ENCODE data around the gene ATP6V1E1.
"Not testable (repeated sequence)": the region's sequence is repeated elsewhere in the genome, so short reads cannot be mapped to it uniquely, and the experiment has no call there.

ATP6V1E1 gene

DNA sequence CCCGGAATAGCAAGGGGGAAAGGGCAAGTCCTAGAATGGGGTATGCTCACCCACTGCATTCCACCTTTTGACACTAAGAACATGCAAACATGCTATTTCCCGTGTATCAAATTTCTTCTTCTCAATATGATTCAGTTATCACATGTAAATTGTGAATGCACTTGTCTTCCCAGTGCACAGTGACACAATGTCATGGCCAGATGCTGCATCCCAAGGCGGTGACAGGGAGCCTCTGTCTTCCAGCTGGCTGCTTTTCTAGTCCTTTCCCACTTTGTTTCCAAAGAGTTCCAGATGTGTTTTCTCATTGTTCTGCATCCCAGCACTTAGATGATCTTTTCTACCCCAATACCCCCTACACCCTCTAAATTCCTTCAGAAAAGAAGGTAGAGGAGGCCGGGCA is 52.9 kb downstream of the ATP6V1E1 start:
- TF ChIP-seq, protein P1, sequence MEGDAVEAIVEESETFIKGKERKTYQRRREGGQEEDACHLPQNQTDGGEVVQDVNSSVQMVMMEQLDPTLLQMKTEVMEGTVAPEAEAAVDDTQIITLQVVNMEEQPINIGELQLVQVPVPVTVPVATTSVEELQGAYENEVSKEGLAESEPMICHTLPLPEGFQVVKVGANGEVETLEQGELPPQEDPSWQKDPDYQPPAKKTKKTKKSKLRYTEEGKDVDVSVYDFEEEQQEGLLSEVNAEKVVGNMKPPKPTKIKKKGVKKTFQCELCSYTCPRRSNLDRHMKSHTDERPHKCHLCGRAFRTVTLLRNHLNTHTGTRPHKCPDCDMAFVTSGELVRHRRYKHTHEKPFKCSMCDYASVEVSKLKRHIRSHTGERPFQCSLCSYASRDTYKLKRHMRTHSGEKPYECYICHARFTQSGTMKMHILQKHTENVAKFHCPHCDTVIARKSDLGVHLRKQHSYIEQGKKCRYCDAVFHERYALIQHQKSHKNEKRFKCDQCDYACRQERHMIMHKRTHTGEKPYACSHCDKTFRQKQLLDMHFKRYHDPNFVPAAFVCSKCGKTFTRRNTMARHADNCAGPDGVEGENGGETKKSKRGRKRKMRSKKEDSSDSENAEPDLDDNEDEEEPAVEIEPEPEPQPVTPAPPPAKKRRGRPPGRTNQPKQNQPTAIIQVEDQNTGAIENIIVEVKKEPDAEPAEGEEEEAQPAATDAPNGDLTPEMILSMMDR (IDR thresholded peaks at IDR 0.05; ENCODE audit: control extremely low read depth, extremely low read depth, low read depth, missing control alignments) = no peak
- CTCF ChIA-PET = no interaction called here
- POLR2A ChIA-PET = no interaction called here

DNA sequence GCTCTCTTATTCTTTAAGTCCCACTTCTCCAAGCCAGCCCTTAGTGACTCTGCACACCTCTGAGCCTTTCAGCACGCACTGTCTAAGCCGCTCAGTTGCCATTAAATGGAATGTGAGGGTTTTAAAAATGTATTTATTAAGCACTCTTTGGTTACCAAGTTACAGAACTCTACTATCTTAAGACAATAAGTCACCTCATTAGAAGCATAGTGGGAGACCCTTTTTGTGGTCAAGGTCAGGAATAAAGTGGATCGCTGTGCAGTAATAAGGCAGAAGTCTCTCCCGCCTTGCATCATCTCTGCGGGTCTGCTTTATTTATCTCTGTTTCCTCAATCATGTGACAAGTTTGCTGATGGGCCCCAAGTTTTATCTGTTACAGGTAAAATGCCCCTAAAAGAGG is 53.4 kb downstream of the ATP6V1E1 start:
- TF ChIP-seq, protein P1 (IDR thresholded peaks at IDR 0.05; ENCODE audit: control extremely low read depth, extremely low read depth, low read depth, missing control alignments) = no peak
- ChIA-PET CTCF (no interaction called here), POLR2A (no interaction called here)
- no peak for DNase-seq (ENCODE audit: extremely low spot score)

More for the DNA sequence above, 52.9 kb downstream of the ATP6V1E1 start:
- no peak for DNase-seq (ENCODE audit: extremely low spot score)

DNA sequence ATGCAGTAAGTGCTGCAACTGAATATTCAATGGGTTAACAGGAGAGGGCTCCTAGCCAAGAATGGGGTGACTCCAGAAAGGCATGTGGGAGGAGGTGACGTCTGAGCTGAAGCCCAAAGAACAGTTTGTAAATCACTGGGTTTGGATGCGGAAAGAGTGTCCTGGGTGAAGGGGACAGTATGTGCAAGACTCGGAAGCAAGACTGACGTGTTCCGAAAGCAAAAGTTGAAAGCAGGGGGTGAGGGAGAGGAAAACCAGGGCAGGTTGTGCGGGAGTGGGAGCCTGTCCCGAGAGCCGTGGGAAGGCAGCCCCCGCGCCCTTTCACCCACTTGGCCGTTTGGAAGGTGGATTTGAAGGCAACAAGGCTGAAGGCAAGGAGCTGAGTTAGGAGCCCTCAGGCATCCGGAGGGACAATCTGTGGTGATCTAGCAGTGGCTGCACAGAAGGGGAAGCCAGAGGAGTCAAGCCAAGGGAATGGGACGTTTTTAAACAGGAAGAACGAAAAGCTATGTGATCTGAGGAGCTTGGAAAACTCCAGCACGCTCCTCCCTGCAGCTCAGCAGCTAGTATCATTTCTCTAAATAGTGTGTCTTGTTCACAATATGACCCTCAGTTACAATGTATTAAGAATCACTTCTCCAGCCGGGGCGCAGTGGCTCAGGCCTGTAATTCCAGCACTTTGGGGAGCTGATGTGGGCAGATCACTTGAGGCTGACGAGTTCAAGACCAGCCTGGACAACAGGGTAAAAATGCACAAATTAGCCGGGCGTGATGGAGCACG is 57.5 kb downstream of the ATP6V1E1 start:
- CTCF ChIA-PET = interaction anchor here (1.4 to 1.8 kb wide), 2 partner anchors 13 to 15 kb away, joined by 6 to 7 read pairs; no protein-coding TSS in a partner anchor
- TF ChIP-seq, protein P1 (IDR thresholded peaks at IDR 0.05; ENCODE audit: control extremely low read depth, extremely low read depth, low read depth, missing control alignments) = no peak
- no peak for DNase-seq (ENCODE audit: extremely low spot score)
- POLR2A ChIA-PET = interaction anchor here (0.7 kb wide), 1 partner anchor 535 kb away, joined by 6 read pairs; no protein-coding TSS in a partner anchor

DNA sequence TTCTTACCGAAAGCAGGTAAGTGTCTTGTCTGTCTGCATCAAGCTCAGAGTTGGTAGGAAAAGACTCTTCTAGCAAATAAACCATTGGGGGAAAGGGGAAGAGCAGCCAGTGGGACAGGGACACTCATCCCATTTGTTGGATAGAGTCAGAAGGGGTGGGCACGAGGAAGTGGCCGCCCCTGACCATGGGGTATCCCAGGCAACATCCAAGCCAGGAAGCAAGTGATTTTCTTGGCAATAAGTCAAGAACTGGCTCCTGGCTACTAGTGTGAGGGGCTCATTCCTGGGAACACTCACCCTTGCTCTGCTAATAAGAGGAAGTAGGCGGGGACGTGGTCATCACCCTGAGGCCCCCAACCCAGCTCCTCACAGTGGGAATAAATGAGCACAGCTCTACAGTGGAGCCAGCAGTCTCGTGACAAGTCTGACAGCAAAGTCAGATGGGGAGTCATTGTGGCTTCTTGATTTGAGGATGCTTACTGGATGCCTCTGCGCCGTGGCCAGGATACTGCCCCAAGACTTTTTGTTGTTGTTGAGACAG is 58.5 kb downstream of the ATP6V1E1 start:
- TF ChIP-seq, protein P1 (IDR thresholded peaks at IDR 0.05; ENCODE audit: control extremely low read depth, extremely low read depth, low read depth, missing control alignments) = no peak
- no peak for DNase-seq (ENCODE audit: extremely low spot score)
- ChIA-PET POLR2A (no interaction called here), CTCF (interaction anchor here (1.2 to 2.5 kb wide), 4 partner anchors 12 to 26 kb away, joined by 3 to 10 read pairs (median 6); no protein-coding TSS in a partner anchor)

DNA sequence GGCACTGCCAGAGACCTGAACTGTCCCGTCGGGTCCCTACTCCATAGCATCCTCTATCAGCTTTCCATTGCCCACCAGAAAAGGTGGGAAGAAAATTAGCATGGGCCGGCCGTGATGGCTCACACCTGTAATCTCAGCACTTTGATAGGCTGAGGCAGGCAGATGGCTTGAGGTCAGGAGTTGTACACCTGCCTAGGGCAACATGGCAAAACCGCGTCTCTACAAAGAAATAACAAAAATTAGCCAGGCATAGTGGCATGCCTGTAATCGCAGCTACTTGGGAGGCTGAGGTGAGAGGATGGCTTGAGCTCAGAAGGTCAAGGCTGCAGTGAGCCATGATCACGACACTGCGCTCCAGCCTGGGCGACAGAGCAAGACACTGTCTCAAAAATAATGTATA is 61.8 kb downstream of the ATP6V1E1 start:
- no peak for DNase-seq (ENCODE audit: extremely low spot score)
- TF ChIP-seq, protein P1 (IDR thresholded peaks at IDR 0.05; ENCODE audit: control extremely low read depth, extremely low read depth, low read depth, missing control alignments) = no peak
- CTCF ChIA-PET = interaction anchor here (1.5 kb wide), 1 partner anchor 8 kb away, joined by 3 read pairs; no protein-coding TSS in a partner anchor
- POLR2A ChIA-PET = no interaction called here

DNA sequence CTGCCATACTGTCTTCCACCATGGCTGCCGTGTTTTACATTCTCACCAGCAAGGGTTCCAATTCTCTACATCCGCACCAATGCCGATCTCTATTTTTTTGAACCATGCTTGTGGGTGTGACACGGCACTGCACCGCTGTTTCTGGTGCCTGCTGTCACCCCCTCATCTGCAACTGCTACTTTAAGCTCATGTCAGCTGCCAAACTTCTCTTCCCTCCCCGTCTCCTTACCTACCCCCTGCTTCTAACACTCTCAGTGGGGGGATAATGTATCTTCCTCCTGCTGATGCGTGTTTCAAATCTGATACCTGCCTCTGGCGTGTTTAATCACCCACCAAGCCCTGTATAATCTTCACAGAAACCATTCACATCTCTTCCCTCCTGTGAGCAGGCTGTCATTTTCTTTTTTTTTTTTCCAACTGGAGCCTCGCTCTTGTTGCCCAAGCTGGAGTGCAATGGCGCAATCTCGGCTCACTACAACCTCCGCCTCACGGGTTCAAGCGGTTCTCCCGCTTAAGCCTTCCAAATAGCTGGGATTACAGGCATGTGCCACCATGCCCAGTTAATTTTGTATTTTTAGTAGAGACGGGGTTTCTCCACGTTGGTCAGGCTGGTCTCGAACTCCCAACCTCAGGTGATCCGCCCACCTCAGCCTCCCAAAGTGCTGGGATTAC is 62.4 kb downstream of the ATP6V1E1 start:
- POLR2A ChIA-PET; DNase-seq (ENCODE audit: extremely low spot score): not testable (repeated sequence)
- CTCF ChIA-PET = interaction anchor here (1.5 kb wide), 1 partner anchor 7 kb away, joined by 3 read pairs; no protein-coding TSS in a partner anchor

All from GM10248 (cell line).